PFSK-1 (cell line): ENCODE data around the gene CD8B.

Experiments used
- FOXP2 ChIP-seq: optimal IDR thresholded peaks from 2 replicates; pipeline ENCODE3; 2011; ENCODE audit warnings: borderline replicate concordance, control low read depth, inconsistent platforms; ENCODE audit not compliant: insufficient read depth; ENCODE audit errors: extremely low read length, extremely low read depth
- POLR2AphosphoS5 ChIP-seq: IDR thresholded peaks from 2 replicates; pipeline ENCODE4 v1.6.1; 2012; ENCODE audit warnings: low read depth, mild to moderate bottlenecking, control low read depth, low read length, moderate library complexity
- SIN3A ChIP-seq: IDR thresholded peaks from 2 replicates; pipeline ENCODE4 v1.6.1; 2012; ENCODE audit warnings: mild to moderate bottlenecking, low read length, moderate library complexity, borderline replicate concordance; ENCODE audit not compliant: insufficient read depth
- TAF1 ChIP-seq: IDR thresholded peaks from 2 replicates; pipeline ENCODE4 v1.6.1; 2012; ENCODE audit warnings: low read length, control low read depth, borderline replicate concordance; ENCODE audit not compliant: insufficient read depth
- TF ChIP-seq, protein P1 (sequence below), 2 experiments: IDR thresholded peaks; 2 replicates each; pipeline versions ENCODE4 v1.6.1 to v1.8.0; 2011 to 2012; ENCODE audit warnings: low read depth in 2 of 2, low read length in 2 of 2, control low read depth in 1 of 2, inconsistent platforms in 1 of 2, mild to moderate bottlenecking in 1 of 2, moderate library complexity in 1 of 2; ENCODE audit not compliant: insufficient read depth in 1 of 2

CD8B gene

DNA sequence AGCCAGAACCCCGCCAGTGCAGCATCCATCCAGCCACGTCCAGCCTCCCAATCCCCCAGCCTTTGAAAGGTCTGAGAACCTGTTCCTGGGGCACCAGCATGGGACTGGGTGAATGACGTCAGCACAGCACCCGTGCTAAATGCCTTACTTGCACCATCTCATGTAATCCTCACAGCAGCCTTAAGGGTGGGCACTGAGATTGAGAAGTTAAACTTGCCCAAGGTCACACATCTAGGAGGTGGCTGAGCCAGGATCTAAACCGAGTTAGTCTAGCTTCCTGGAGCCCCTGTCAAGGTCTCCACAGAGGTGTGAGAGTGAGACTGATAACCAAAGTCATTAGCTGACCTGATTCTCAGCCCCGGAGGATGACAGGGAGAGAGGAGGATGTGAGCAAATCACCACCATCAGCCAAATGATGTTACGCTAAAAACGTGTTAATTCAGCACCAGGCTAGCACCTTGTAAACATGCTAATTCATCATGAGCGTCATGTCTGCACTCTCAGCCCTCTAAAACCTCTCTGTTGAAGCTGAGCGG lies 75.6 kb downstream of the CD8B start:
- TF ChIP-seq, protein P1, sequence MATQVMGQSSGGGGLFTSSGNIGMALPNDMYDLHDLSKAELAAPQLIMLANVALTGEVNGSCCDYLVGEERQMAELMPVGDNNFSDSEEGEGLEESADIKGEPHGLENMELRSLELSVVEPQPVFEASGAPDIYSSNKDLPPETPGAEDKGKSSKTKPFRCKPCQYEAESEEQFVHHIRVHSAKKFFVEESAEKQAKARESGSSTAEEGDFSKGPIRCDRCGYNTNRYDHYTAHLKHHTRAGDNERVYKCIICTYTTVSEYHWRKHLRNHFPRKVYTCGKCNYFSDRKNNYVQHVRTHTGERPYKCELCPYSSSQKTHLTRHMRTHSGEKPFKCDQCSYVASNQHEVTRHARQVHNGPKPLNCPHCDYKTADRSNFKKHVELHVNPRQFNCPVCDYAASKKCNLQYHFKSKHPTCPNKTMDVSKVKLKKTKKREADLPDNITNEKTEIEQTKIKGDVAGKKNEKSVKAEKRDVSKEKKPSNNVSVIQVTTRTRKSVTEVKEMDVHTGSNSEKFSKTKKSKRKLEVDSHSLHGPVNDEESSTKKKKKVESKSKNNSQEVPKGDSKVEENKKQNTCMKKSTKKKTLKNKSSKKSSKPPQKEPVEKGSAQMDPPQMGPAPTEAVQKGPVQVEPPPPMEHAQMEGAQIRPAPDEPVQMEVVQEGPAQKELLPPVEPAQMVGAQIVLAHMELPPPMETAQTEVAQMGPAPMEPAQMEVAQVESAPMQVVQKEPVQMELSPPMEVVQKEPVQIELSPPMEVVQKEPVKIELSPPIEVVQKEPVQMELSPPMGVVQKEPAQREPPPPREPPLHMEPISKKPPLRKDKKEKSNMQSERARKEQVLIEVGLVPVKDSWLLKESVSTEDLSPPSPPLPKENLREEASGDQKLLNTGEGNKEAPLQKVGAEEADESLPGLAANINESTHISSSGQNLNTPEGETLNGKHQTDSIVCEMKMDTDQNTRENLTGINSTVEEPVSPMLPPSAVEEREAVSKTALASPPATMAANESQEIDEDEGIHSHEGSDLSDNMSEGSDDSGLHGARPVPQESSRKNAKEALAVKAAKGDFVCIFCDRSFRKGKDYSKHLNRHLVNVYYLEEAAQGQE (IDR thresholded peaks at IDR 0.05; ENCODE audit: insufficient read depth in 1 of 2, low read depth in 2 of 2, low read length in 2 of 2), result no peak
- TF ChIP-seq FOXP2 (no peak), SIN3A (no peak), POLR2AphosphoS5 (no peak), TAF1 (no peak)

DNA sequence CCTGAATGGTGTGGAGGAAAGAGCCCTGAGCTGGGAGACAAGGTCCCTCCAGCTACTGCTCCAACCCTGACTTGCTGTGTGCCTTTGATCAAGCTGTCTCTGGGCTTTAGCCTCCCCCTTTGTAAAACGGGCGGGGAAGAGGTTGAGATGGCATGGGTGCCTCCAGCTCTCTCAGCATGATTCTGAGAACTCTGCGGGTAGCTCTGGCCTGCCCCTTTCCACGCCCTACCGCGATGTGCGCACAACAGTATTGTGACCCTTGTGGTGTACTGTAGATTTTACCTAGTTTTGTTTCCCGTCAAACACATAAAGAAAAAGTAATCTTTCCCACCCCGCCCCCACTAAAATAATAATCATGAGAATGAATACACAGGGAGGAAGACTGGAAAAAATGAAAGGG lies 76.2 kb downstream of the CD8B start:
- no peak for TF ChIP-seq TAF1
- no peak for TF ChIP-seq POLR2AphosphoS5
- no peak for TF ChIP-seq FOXP2
- TF ChIP-seq, protein P1 (IDR thresholded peaks at IDR 0.05; ENCODE audit: insufficient read depth in 1 of 2, low read depth in 2 of 2, low read length in 2 of 2), result no peak
- no peak for TF ChIP-seq SIN3A

DNA sequence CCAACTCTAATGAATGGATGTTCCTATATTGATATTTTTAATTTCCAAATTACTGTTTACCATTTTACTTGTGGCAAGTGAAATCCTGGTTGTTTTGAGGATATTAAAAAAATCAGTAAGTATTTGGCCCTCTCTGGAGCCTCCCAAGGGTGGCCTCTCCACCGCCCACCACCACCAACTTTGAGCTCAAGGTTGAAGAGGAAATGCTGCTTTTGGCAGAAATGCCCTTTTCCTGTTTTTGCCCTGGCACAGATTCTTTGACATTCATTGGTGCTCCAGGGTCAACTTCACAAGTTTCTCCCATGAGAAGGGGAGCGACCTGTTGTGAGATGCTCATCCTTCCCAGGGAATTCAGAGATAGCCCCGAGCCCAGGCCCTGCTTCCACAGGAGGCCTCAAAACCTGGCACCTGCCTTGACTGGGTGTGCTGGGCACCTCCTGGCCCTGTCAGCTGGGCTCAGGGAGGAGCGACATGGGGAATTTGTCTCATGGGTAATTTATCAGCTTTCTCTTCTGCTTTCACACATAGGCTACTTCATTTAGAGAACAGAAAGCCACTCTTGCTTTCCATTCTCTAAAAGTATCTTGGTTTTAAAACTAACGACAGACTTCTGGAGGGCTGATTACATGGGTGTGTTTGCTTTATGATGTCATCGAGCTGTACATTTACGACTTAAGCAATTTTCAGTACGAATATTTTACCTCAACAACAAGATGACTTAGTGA lies 77.9 kb downstream of the CD8B start:
- TF ChIP-seq POLR2AphosphoS5 (no peak), TAF1 (no peak), FOXP2 (no peak), SIN3A (no peak)
- TF ChIP-seq, protein P1 (IDR thresholded peaks at IDR 0.05; ENCODE audit: insufficient read depth in 1 of 2, low read depth in 2 of 2, low read length in 2 of 2), result no peak

DNA sequence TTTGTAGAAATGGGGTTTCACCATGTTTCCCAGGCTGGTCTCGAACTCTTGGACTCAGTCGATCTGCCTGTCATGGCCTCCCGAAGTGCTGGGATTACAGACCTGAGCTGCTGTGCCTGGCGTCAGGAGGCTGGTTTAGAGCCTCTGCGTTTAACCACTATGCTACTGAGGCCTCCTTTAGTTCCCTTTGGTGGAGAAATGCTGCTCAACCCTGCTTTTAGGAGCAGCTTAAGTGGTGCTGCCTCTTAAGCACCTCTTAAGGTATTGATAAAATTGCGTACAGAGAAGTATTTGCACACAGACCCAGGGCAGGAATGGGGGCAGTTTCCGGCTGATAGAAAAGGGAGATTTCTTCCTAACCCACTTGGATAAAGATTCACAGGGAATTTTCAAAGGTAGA lies 78.9 kb downstream of the CD8B start:
- TF ChIP-seq TAF1 (no peak), SIN3A (no peak), POLR2AphosphoS5 (no peak), FOXP2 (no peak)
- TF ChIP-seq, protein P1 (IDR thresholded peaks at IDR 0.05; ENCODE audit: insufficient read depth in 1 of 2, low read depth in 2 of 2, low read length in 2 of 2), result no peak
